Ovary (tissue), 3 donors: ENCODE measurements around the gene NACA2.

Experiments used
- POLR2A ChIP-seq: fragments of 450-650 bp; IDR thresholded peaks from one replicate; pipeline ENCODE4 v1.6.1; 2017; ENCODE audit warnings: antibody characterized with exemption, mild to moderate bottlenecking, moderate library complexity
- TF ChIP-seq, protein P1 (sequence below), 3 donors: fragments of 450-650 bp in 2 of 3; fragments of 200-600 bp in 1 of 3; IDR thresholded peaks; one replicate each; pipeline versions ENCODE4 v1.5.1 to v1.8.0; 2016 to 2022; ENCODE audit warnings: antibody characterized with exemption in 3 of 3, mild to moderate bottlenecking in 1 of 3
- donor health status: DM: no; HTN: no; CAD: no.

DNA sequence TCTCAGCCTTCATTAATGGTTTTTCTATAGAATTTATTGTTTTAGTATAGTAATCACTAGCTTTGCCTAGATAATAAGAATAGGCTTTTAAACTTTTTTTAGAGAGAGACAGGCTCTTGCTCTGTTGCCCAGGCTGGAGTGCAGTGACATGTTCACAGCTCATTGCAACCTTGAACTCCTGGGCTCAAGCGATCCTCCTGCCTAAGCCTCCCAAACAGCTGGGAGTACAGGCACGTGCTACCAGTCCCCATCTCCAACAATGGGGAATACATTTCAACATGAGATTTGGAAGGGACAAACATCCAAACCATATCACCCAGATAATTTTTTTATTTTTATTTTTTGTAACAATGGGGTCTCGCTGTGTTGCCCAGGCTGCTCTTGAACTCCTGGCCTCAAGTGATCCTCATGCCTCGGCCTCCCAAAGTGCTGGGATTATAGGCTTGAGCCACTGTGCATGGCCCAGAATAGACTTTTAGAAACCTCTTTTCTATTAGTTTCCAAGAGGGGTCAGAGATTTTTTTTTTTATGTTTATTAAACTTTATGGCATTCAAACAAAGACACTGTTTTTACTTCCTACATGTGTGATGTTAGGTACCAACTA, 7.3 kb downstream of the NACA2 start:
- TF ChIP-seq, protein P1, sequence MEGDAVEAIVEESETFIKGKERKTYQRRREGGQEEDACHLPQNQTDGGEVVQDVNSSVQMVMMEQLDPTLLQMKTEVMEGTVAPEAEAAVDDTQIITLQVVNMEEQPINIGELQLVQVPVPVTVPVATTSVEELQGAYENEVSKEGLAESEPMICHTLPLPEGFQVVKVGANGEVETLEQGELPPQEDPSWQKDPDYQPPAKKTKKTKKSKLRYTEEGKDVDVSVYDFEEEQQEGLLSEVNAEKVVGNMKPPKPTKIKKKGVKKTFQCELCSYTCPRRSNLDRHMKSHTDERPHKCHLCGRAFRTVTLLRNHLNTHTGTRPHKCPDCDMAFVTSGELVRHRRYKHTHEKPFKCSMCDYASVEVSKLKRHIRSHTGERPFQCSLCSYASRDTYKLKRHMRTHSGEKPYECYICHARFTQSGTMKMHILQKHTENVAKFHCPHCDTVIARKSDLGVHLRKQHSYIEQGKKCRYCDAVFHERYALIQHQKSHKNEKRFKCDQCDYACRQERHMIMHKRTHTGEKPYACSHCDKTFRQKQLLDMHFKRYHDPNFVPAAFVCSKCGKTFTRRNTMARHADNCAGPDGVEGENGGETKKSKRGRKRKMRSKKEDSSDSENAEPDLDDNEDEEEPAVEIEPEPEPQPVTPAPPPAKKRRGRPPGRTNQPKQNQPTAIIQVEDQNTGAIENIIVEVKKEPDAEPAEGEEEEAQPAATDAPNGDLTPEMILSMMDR (IDR thresholded peaks at IDR 0.05) = no peak
- no peak for TF ChIP-seq POLR2A
